RWPE1 (cell line): Measurements from ENCODE around the gene FOXE3.

Experiments used
- CTCF ChIA-PET: fragments of 350-600 bp; sonication (Branson Sonifier 250); formaldehyde crosslinking; extraction: SDS; loops from one replicate; lab custom pipeline; 2021; lab: Yijun Ruan, JAX
- POLR2A ChIA-PET: fragments of 400-600 bp; formaldehyde crosslinking; extraction: SDS; loops from one replicate; lab custom pipeline; 2020; ENCODE audit warnings: antibody characterized with exemption; ENCODE audit not compliant: low non-redundant PET; lab: Yijun Ruan, JAX
- DNase-seq: peaks from one replicate; pipeline ENCODE4 v3.0.0; 2012; ENCODE audit warnings: low spot score
- H3K27ac ChIP-seq: fragments of 450-650 bp; 2 replicates; pipeline ENCODE4 v1.5.1; 2017
- TF ChIP-seq, protein P1 (sequence below): fragments of 450-650 bp; conservative IDR thresholded peaks from 2 replicates; pipeline ENCODE4 v1.5.1; 2017; ENCODE audit warnings: low read depth, mild to moderate bottlenecking

Gene FOXE3

GRCh38 chr1:47389731-47390130 lies 26.4 kb upstream of the FOXE3 start:
- POLR2A ChIA-PET, result interaction anchor here (0.6 kb wide), 1 partner anchor 41 kb away, joined by 6 read pairs; no protein-coding TSS in a partner anchor
- H3K27ac ChIP-seq, result no peak overlapping the region
- DNase-seq, result no peak
- TF ChIP-seq, protein P1, sequence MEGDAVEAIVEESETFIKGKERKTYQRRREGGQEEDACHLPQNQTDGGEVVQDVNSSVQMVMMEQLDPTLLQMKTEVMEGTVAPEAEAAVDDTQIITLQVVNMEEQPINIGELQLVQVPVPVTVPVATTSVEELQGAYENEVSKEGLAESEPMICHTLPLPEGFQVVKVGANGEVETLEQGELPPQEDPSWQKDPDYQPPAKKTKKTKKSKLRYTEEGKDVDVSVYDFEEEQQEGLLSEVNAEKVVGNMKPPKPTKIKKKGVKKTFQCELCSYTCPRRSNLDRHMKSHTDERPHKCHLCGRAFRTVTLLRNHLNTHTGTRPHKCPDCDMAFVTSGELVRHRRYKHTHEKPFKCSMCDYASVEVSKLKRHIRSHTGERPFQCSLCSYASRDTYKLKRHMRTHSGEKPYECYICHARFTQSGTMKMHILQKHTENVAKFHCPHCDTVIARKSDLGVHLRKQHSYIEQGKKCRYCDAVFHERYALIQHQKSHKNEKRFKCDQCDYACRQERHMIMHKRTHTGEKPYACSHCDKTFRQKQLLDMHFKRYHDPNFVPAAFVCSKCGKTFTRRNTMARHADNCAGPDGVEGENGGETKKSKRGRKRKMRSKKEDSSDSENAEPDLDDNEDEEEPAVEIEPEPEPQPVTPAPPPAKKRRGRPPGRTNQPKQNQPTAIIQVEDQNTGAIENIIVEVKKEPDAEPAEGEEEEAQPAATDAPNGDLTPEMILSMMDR, result no peak
- CTCF ChIA-PET, result interaction anchor here (0.5 to 2.1 kb wide), 9 partner anchors 13 to 704 kb away, joined by 3 to 22 read pairs (median 4); no protein-coding TSS in a partner anchor

DNA sequence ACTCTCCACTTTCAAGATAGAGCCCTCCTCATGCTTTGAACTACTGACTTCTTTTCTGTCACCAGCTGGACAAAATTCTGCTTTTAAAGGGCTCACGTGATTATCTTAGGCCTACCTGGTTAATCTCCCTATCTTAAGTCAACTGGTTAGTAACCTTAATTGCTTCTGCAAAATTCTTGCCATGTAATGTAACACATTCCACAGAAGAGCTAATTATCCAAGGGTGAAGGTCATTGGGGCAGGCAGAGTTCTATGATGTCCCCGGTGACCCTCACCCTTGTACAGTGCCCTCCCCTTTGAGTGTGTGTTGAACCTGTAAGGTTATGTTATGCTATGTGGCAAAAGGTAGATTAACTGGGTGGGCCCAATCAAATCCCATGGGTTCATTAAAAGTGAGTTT lies 25.2 kb upstream of the FOXE3 start:
- ChIA-PET POLR2A (no interaction called here), CTCF (interaction anchor here (0.6 to 0.9 kb wide), 3 partner anchors 34 to 368 kb away, joined by 3 to 4 read pairs (median 3); no protein-coding TSS in a partner anchor)
- TF ChIP-seq, protein P1, result no peak
- no peak overlapping the region for H3K27ac ChIP-seq
- DNase-seq, result no peak

- ChIA-PET POLR2A (no interaction called here), CTCF (interaction anchor here (1.0 kb wide), 1 partner anchor 9 kb away, joined by 3 read pairs; no protein-coding TSS in a partner anchor)
- DNase-seq, result no peak
- H3K27ac ChIP-seq, result no peak overlapping the region
- TF ChIP-seq, protein P1, result no peak
These were observed 22.9 kb upstream of the FOXE3 start for GRCh38 chr1:47393141-47393540.

GRCh38 chr1:47395433-47395832 lies 20.7 kb upstream of the FOXE3 start:
- DNase-seq, result no peak
- H3K27ac ChIP-seq, result no peak overlapping the region

GRCh38 chr1:47396671-47397196 lies 19.4 kb upstream of the FOXE3 start:
- H3K27ac ChIP-seq, result no peak overlapping the region
- TF ChIP-seq, protein P1, result no peak
- ChIA-PET CTCF (interaction anchor here (1.0 to 1.4 kb wide), 2 partner anchors 28 to 38 kb away, joined by 3 to 6 read pairs; no protein-coding TSS in a partner anchor), POLR2A (no interaction called here)
- no peak for DNase-seq

More at GRCh38 chr1:47395433-47395832, 20.7 kb upstream of the FOXE3 start:
- TF ChIP-seq, protein P1, result no peak
- ChIA-PET POLR2A (no interaction called here), CTCF (interaction anchor here (0.5 to 1.2 kb wide), 3 partner anchors 28 to 909 kb away, joined by 3 to 6 read pairs (median 3); no protein-coding TSS in a partner anchor)

DNA sequence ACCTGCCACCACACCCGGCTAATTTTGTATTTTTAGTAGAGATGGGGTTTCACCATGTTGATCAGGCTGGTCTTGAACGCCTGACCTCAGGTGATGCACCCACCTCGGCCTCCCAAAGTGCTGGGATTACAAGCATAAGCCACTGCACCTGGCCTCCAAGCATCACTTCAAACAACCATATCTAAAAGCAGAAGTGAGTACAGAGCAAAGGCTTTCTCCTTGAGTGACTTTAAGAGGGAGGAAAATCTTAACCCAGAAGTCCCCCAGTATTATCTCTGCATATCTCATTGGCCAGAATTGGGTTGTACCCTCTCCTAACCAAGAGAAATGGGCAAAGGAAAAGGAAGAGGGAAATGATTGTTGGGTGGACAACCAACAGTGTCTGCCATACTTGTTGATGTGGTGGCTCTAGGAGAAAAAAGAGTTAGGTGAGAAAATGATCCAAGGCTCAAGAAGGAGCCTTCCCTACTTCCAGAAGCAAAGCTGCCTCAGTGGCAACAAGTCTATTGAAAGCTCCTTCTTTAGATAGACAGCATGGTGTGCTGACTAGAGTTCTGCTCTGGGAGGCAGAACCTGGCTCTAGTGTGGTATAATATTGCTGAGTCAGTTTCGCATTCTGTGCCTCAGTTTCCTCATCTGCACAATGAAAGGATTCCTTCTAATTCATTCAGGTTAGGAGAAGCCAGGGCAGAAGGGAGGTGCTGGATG lies 16.8 kb upstream of the FOXE3 start:
- ChIA-PET CTCF (no interaction called here), POLR2A (no interaction called here)
- TF ChIP-seq, protein P1, result no peak
- no peak overlapping the region for H3K27ac ChIP-seq
- DNase-seq, result no peak
